GM03348 (cell line): Measurements from ENCODE around the gene SLC4A4.

ENCODE experiments used
- DNase-seq: peaks from one replicate; pipeline ENCODE4 v3.0.0; 2012; ENCODE audit warnings: low spot score

The SLC4A4 gene

DNA sequence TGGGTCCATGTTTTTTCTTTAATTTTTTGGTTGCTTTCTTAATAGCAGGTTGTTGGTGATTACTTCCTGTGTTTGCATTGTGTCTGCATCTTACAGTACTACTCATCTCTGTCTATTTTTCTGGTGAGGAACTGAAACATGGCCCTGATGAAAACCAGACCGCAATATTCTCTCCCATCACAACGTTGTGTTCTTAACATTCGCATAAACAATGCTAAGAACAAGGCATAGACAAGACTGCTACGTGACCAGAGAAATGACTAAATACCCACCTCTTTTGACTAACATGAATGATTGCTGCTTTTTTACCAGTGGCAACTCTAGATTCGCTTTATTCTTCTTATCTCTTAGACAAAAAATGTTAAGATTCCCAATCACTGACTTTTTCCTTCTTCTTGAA is 266.0 kb downstream of the SLC4A4 start:
- no peak for DNase-seq

GRCh38 chr4:71607109-71607508 is 268.3 kb downstream of the SLC4A4 start:
- DNase-seq, result no peak

DNA sequence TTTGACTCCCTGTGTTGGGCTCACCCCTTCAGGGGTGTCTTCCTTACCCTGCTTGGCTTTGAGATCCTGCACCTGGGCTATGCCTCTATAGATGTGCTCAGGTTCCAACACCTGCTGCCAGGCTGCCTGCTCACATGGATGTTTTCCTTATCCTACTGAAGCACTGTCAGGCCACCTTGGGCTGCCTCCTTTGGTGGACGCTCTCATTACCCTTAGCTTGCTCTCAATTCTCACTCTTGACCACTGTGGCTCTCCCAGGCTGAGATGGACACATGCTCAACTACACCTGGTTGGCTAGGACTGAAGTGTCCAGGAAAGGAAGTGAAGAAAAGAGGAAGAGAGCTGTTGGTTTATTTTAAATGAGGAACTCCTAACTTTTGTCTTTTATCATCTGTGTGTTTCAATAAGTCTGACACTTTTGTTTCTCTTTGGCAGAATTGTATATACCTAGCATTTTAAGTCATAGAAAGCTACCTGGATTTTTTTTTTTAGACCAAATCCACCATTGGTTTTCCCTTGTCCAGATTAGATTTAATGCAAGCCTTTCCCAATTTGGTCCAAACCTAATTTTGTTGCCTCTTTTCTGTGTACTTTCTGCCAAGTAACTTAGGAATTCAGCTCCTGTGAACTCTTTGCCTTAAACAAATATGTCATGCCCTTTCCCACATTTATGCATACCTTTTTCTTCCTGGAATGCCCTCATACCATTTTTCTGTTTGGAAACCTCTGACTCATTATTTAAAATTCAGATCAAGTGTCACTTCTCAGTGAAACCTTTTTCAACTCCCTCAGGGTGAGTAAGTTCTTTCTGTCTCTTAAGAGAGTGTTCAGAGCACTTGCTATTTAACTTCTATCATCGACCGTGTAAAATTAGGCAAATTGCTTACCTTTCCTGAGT is 269.2 kb downstream of the SLC4A4 start:
- DNase-seq, result peak; percentile 13

GRCh38 chr4:71608678-71609071 is 269.9 kb downstream of the SLC4A4 start:
- no peak for DNase-seq

GRCh38 chr4:71609167-71609566 is 270.3 kb downstream of the SLC4A4 start:
- peak; percentile 22 for DNase-seq

- DNase-seq, result no peak
These were observed 270.8 kb downstream of the SLC4A4 start for GRCh38 chr4:71609651-71610050.

- DNase-seq, result no peak
These were observed 275.8 kb downstream of the SLC4A4 start for GRCh38 chr4:71614621-71615020.

DNA sequence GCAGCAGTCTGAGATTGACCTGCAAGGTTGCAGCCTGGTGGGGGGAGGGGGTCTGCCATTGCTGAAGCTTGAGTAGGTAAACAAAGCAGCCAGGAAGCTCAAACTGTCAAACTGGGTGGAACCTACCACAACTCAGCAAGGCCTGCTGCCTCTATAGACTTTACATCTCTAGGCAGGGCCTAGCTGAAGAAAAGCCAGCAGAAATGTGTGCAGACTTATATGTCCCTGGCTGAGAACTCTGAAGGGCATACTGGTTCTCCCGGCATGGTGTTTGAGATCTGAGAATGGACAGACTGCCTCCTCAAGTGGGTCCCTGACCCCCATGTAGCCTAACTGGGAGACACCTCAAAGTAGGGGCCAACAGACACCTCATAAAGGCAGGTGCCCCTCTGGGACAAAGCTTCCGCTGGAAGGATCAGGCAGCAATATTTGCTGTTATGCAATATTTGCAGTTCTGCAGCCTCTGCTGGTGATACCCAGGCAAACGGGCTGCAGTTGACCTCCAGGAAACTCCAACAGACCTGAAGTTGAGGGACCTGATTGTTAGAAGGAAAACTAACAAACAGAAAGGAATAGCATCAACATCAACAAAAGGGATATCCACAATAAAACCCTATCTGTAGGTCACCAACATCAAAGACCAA is 277.5 kb downstream of the SLC4A4 start:
- DNase-seq, result no peak
